Activated B cell treated with CpG ODN at 0.5 μM for 24 hours (primary cell): ENCODE data around the gene PTTG1IP. TPM values are rescaled to one million over a fixed set of nuclear protein-coding genes. Genes with fewer than 3 reads are reported as not detected.
A peak's percentile ranks its signal among the peaks of the same experiment; 100 is the strongest.

ENCODE experiments used
- ATAC-seq: fragments of 200-7000 bp; cut with Tn5 transposase; one replicate; pipeline ENCODE4 v1.10.0; 2021; ENCODE audit warnings: low read depth, mild to moderate bottlenecking, moderate library complexity
- CTCF ChIA-PET: fragments of 350-600 bp; sonication (Branson Sonifier 250); formaldehyde crosslinking; loops from one replicate; lab custom pipeline; 2021; ENCODE audit warnings: antibody characterized with exemption; lab: Charles Lee
- POLR2A ChIA-PET: fragments of 350-600 bp; sonication (Branson Sonifier 250); formaldehyde crosslinking; loops from one replicate; lab custom pipeline; 2021; ENCODE audit warnings: antibody characterized with exemption; lab: Charles Lee
- DNase-seq: peaks from one replicate; pipeline ENCODE4 v3.0.0; 2022
- H3K27ac Mint-ChIP-seq: one replicate; pipeline ENCODE4 v1.8.0; 2020; ENCODE audit warnings: mixed read lengths
- H3K27me3 Mint-ChIP-seq: one replicate; pipeline ENCODE4 v1.8.0; 2021; ENCODE audit warnings: mixed read lengths
- H3K36me3 Mint-ChIP-seq: one replicate; pipeline ENCODE4 v1.8.0; 2021; ENCODE audit warnings: low read depth, mixed read lengths
- H3K4me1 Mint-ChIP-seq: one replicate; pipeline ENCODE4 v1.8.0; 2021; ENCODE audit warnings: mixed read lengths
- H3K4me3 Mint-ChIP-seq: one replicate; pipeline ENCODE4 v1.8.0; 2020; ENCODE audit warnings: mild to moderate bottlenecking, mixed read lengths
- H3K9me3 Mint-ChIP-seq: one replicate; pipeline ENCODE4 v1.8.0; 2020; ENCODE audit warnings: mixed read lengths
- intact Hi-C: fragments of 100-400 bp; cut with micrococcal nuclease; formaldehyde crosslinking; loops from one replicate; pipeline ENCODE4 v1.15.1; 2024
- total RNA-seq: library from RNA; stranded (reverse); gene quantifications from 2 replicates; pipeline ENCODE4 v1.2.3, GENCODE V29; 2022
- TF ChIP-seq, protein P1 (sequence below): fragments of 200-600 bp; IDR thresholded peaks from one replicate; pipeline ENCODE4 v1.8.0; 2022; ENCODE audit warnings: antibody characterized with exemption, mild to moderate bottlenecking

PTTG1IP gene
- total RNA-seq, 1 donor from 2014 or later = 36.6 TPM

GRCh38 chr21:44909719-44910118 is 36.2 kb upstream of the PTTG1IP start:
- Mint-ChIP-seq H3K9me3 (no peaks in the 10 kb centered on the region), H3K36me3 (peaks cover 28% of the 10 kb centered on the region), H3K27me3 (no peaks in the 10 kb centered on the region), H3K4me3 (no peak overlapping the region), H3K27ac (peak overlapping the region; percentile 56), H3K4me1 (peaks cover 79% of the 10 kb centered on the region)
- no peak for DNase-seq
- ATAC-seq = no peak
- CTCF ChIA-PET = interaction anchor here (1.0 to 1.4 kb wide), 2 partner anchors 11 to 23 kb away, joined by 3 read pairs; partner anchors contain the start of gene ITGB2
- POLR2A ChIA-PET = interaction anchor here (0.6 to 1.5 kb wide), 2 partner anchors 15 to 28 kb away, joined by 3 to 4 read pairs; no protein-coding TSS in a partner anchor
- TF ChIP-seq, protein P1, sequence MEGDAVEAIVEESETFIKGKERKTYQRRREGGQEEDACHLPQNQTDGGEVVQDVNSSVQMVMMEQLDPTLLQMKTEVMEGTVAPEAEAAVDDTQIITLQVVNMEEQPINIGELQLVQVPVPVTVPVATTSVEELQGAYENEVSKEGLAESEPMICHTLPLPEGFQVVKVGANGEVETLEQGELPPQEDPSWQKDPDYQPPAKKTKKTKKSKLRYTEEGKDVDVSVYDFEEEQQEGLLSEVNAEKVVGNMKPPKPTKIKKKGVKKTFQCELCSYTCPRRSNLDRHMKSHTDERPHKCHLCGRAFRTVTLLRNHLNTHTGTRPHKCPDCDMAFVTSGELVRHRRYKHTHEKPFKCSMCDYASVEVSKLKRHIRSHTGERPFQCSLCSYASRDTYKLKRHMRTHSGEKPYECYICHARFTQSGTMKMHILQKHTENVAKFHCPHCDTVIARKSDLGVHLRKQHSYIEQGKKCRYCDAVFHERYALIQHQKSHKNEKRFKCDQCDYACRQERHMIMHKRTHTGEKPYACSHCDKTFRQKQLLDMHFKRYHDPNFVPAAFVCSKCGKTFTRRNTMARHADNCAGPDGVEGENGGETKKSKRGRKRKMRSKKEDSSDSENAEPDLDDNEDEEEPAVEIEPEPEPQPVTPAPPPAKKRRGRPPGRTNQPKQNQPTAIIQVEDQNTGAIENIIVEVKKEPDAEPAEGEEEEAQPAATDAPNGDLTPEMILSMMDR = no peak
- intact Hi-C loops = loop anchor here (2.0 kb wide), 1 partner anchor 17 kb away; no protein-coding TSS in a partner anchor

GRCh38 chr21:44908908-44909307 is 35.4 kb upstream of the PTTG1IP start:
- TF ChIP-seq, protein P1 = no peak
- peaks cover 36% of the 10 kb centered on the region for H3K36me3 Mint-ChIP-seq
- H3K4me3 Mint-ChIP-seq = no peak overlapping the region
- ChIA-PET CTCF (interaction anchor here (1.4 to 2.4 kb wide), 2 partner anchors 12 to 16 kb away, joined by 3 to 8 read pairs; partner anchors contain the start of gene ITGB2), POLR2A (interaction anchor here (2.5 to 2.8 kb wide), 2 partner anchors 18 to 23 kb away, joined by 19 to 28 read pairs; no protein-coding TSS in a partner anchor)
- intact Hi-C loops = loop anchor here (1.0 kb wide), 1 partner anchor 36 kb away; the partner anchor contains the start of gene PTTG1IP
- peak overlapping the region; percentile 41 for H3K27ac Mint-ChIP-seq
- no peaks in the 10 kb centered on the region for H3K9me3 Mint-ChIP-seq
- ATAC-seq (no peak), DNase-seq (no peak)
- peaks cover 77% of the 10 kb centered on the region for H3K4me1 Mint-ChIP-seq
- no peaks in the 10 kb centered on the region for H3K27me3 Mint-ChIP-seq

- Mint-ChIP-seq H3K4me1 (peaks cover 70% of the 10 kb centered on the region), H3K27me3 (no peaks in the 10 kb centered on the region), H3K4me3 (peak overlapping the region; percentile 48), H3K9me3 (no peaks in the 10 kb centered on the region), H3K27ac (peak overlapping the region; percentile 70), H3K36me3 (peaks cover 40% of the 10 kb centered on the region)
- ATAC-seq (peak; percentile 60), DNase-seq (no peak)
- TF ChIP-seq, protein P1 = no peak
- ChIA-PET CTCF (interaction anchor here (0.8 to 2.4 kb wide), 3 partner anchors 9 to 24 kb away, joined by 4 to 12 read pairs (median 8); no protein-coding TSS in a partner anchor), POLR2A (interaction anchor here (0.6 to 2.8 kb wide), 7 partner anchors 11 to 80 kb away, joined by 3 to 28 read pairs (median 5); partner anchors contain the start of genes ITGB2 and PTTG1IP)
- intact Hi-C loops = loop anchor here (1.0 kb wide), 2 partner anchors 22 to 35 kb away; partner anchors contain the start of gene PTTG1IP
Measured at GRCh38 chr21:44907966-44908895, 34.7 kb upstream of the PTTG1IP start.

DNA sequence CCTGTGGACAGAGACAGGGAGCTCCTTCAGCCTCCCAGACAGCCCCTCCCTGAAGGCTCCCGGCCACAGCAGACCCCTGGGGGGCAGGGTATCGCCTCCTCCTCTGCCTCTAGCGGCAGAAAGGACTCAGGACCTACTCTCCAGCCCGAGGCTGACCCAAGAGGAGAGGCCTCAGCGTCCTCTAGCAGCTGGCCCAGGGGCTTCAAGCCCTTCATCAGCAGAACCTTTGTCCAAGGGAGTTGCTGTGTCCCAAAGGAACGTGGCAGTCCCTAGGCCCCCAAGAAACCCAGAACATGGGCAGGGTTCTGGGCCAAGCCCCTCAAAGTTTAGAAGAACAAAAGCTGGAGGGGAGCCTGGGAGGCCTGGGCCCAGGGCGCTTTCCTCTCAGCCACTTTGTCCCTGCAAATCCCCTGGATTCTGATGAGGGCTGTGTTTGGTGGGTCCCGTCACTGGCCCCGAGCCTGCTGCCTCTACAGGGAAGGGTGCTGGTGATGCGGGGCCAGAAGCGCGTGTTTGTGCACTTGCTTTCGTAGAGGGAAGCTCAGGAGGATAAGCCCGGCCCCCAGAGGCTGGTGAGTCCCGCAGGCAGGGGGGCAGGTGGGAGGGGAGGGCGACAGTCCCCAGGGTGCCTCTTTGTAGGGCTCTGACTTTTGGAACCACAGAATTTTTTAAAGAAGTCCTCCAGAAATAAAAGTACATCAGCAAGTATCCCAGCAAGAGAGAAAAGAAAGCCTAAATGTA is 33.9 kb upstream of the PTTG1IP start:
- peak; percentile 53 for ATAC-seq
- no peak for DNase-seq
- Mint-ChIP-seq H3K4me1 (peaks cover 68% of the 10 kb centered on the region), H3K27ac (peak overlapping the region; percentile 70), H3K4me3 (peak overlapping the region; percentile 48), H3K9me3 (no peaks in the 10 kb centered on the region), H3K27me3 (no peaks in the 10 kb centered on the region), H3K36me3 (peaks cover 48% of the 10 kb centered on the region)
- TF ChIP-seq, protein P1 = no peak
- CTCF ChIA-PET = interaction anchor here (0.8 to 2.4 kb wide), 4 partner anchors 9 to 25 kb away, joined by 4 to 12 read pairs (median 6); no protein-coding TSS in a partner anchor
- intact Hi-C loops = loop anchor here (1.0 kb wide), 1 partner anchor 23 kb away; no protein-coding TSS in a partner anchor
- POLR2A ChIA-PET = interaction anchor here (0.6 to 2.8 kb wide), 8 partner anchors 12 to 79 kb away, joined by 3 to 28 read pairs (median 5); partner anchors contain the start of genes ITGB2 and PTTG1IP
